NB4 (cell line): ENCODE measurements around the gene RNASE2.

Experiments used
- CTCF ChIP-seq: IDR thresholded peaks from one replicate; pipeline ENCODE4 v1.5.1; 2012; ENCODE audit warnings: low read depth, low read length
- MYC ChIP-seq: IDR thresholded peaks from 2 replicates; pipeline ENCODE4 v1.6.1; 2011; ENCODE audit warnings: low read depth, low read length
- POLR2A ChIP-seq: IDR thresholded peaks from 2 replicates; pipeline ENCODE4 v1.6.1; 2011; ENCODE audit warnings: mild to moderate bottlenecking; ENCODE audit not compliant: insufficient read length; ENCODE audit errors: extremely low read depth

- no peak for TF ChIP-seq POLR2A
- TF ChIP-seq CTCF, result no peak
- no peak for TF ChIP-seq MYC
Measured at GRCh38 chr14:20973501-20973900, 18.2 kb downstream of the RNASE2 start.
